GM15510 (cell line): Measurements from ENCODE around the gene SKIC8.
A peak's percentile ranks its signal among the peaks of the same experiment; 100 is the strongest.

ENCODE experiments used
- POLR2A ChIP-seq: IDR thresholded peaks from 3 replicates; pipeline ENCODE4 v1.6.1; 2011; ENCODE audit warnings: borderline replicate concordance; ENCODE audit not compliant: insufficient read length; ENCODE audit errors: extremely low read depth

The SKIC8 gene

GRCh38 chr15:78284758-78285157 lies 14.7 kb downstream of the SKIC8 start:
- no peak for TF ChIP-seq POLR2A

DNA sequence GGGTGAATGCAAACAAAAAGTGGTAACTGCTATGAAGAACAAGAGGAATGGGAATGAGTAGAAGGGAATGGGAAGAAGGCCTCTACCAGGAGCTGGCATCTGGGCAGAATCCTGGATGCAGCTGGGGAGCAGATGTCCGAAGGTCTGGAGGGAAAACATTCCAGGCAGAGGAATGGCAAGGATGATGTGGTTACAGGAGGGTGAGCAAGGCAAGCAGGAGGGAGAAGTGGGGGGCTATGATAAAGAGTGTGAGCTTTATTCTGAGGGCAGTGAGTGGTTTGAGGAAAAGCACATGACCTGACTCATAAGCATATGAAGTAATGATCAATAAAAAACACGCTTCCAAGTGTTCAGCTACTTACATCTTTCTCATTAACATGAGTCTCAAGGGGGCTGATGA lies 17.1 kb downstream of the SKIC8 start:
- TF ChIP-seq POLR2A = no peak

DNA sequence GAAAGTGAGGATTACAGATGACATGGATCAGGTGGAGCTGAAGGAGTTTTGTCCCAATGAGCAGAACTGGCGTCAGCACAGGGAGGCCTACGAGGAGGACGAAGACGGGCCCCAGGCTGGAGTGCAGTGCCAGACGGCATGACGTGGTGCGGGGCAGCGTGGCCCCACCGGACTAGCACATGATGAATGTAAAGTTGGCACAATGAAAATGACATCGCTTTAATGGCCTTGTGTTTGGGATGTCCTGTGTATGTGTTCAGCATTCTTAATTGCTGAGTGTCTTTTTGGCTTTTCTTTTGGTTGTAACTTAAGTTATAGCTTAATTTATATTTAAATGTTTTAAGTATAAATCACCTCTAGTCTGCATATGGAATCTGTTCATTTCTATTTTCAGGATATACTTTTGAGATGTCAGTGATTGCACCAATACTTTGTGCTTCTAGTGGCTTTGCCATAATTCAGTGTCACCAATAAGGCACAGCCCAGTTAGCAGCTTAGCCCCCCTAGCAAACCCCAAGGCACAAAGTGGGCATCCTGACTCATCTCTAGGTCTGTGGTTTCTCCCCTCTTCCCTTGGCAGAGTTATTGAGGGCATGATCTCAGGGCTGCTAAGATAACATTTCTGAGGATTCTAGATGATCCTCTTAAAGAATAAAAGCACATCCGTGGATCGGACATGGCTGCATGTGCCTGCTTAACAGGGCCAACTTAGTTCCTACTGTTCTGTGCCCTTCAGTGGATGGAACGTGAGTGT lies 18.9 kb downstream of the SKIC8 start:
- TF ChIP-seq POLR2A = no peak

- TF ChIP-seq POLR2A = no peak
These were observed 23.1 kb downstream of the SKIC8 start for GRCh38 chr15:78276064-78276943.

DNA sequence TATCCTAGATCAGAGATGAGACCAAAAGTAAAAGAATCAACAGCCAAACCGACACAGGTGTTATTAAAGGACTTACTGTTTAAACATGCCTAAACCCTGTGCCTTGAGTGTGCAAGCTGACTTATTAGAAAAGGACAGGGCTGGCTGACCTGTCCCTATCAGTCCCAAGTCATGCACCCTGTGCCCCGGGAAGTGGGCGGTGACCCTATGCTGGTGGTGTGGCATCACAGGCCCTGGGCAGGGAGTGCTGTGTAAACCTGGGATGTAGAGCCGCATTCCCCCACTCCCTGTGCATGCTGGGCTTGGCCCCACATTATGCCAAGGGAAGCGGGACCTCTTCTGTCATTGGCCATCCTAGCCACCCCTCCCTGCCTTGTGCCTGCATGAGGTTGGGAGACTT lies 24.4 kb downstream of the SKIC8 start:
- no peak for TF ChIP-seq POLR2A

GRCh38 chr15:78272776-78273175 lies 26.6 kb downstream of the SKIC8 start:
- no peak for TF ChIP-seq POLR2A

- TF ChIP-seq POLR2A = no peak
These were observed 27.1 kb downstream of the SKIC8 start for GRCh38 chr15:78272316-78272715.

DNA sequence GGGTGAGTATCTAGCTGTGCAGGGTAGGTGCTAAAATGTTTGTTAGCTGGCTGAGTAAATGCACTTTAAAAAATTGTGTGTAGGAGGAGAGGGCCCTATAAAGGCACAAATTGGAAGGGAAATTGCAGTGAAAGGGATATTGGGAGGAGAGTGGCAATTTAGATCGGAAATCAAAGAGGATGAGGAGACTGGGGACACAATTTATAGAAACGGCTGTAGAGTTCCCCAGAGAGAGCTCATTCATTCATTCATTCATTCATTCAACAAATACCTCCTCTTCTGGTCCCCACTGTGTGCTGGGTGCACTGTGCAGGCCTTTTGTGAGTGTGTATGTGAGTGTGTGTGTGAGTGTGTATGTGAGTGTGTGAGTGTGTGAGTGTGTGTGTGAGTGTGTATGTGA lies 32.6 kb downstream of the SKIC8 start:
- TF ChIP-seq POLR2A = no peak

GRCh38 chr15:78266229-78266628 lies 33.2 kb downstream of the SKIC8 start:
- TF ChIP-seq POLR2A = no peak

DNA sequence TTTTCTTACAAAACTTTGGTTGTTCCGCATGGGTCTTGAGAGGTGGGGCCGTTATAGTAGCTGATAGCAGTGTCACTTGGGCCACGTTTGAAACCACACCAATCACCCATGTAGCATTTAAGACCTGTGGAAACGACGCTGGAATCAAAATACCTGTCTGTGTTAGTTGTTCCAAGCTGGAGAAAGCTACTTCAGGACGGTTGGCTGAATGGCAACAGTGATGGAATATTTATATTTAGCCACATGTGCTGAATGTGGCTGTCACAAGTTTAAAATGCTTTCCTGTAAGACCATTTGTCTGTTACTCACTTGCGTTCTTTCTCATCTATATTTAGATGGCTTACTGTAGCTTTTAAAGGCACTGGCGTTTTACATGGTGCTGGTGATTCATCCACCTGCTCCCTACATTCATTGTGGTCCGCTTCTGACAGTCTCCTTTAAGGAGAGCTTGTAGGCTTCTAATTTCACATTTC lies 33.6 kb downstream of the SKIC8 start:
- no peak for TF ChIP-seq POLR2A

DNA sequence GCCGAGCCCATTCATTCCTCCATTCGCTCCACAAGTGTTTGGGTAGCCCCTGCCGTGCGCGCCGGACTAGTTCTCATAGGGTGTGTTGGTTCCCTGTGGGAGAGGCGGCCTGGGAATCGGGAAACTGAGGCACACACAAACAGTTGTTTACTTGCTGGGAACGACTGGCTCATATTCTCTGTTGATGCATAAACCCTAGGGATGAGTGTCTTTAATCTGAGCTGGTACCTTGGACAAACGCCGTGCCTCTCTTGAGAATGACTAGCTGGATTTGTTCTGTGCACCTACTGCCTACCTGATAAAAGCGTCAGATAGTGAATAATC lies 34.3 kb downstream of the SKIC8 start:
- no peak for TF ChIP-seq POLR2A

DNA sequence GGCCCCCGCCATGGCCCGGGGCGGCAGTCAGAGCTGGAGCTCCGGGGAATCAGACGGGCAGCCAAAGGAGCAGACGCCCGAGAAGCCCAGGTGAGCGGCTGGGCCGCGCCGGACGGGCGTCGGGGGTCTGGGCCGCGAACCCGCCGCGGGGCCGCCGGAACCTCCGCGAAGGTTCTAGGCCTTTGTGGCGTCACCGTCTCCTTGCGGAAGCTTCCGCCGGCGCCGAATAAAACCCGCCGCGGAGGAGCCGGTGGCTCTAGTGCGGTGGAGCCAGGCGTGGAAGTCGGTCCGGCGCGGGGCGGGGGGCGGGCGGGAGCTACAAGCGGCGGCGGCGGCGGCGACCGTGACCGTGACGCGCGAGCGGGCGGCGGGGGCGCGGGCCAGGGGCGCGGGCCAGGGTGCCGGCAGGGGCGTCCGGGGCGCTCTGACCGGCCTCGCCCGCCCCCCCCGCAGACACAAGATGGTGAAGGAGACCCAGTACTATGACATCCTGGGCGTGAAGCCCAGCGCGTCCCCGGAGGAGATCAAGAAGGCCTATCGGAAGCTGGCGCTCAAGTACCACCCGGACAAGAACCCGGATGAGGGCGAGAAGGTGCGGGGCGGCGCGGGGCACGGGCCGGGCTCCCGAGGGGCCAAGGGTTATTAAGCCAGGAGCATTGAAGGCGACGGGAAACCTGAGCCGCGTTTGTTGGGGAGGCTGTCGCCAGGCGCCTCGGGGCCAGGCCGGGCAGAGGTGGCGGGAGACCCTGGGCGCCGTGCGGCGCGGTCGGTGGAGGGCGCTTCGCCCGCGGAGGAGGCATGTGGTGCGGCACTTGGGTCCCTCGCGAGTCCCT lies 34.9 kb downstream of the SKIC8 start, which contains the start of gene DNAJA4:
DNAJA4 (plus strand) TSS at position 259 of the 833 bp plus-strand sequence; CDS start at position 461, 202 bp downstream.
- peak; percentile 25 for TF ChIP-seq POLR2A

GRCh38 chr15:78263907-78264303 lies 35.5 kb downstream of the SKIC8 start:
- no peak for TF ChIP-seq POLR2A

DNA sequence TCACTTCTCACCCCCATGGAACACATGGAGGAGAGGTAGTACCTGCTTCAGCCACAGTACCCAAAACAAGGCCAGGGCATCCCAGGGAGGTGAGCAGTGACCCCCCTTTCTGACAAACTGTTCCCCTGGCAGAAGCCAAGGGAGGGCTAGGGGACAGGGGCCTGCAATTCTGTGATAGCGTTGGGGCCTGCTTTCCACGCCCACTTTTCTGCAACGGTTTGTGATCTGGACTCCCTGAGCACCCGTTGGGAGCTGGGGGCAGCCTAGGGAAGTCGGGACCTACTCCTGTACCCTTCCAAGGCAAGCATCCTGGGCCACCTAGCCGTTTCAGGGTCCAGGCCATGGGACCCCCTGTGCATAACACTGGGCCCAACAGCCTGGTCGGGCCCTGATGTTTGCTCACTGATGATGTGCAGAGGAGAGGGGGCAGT lies 36.0 kb downstream of the SKIC8 start:
- no peak for TF ChIP-seq POLR2A

DNA sequence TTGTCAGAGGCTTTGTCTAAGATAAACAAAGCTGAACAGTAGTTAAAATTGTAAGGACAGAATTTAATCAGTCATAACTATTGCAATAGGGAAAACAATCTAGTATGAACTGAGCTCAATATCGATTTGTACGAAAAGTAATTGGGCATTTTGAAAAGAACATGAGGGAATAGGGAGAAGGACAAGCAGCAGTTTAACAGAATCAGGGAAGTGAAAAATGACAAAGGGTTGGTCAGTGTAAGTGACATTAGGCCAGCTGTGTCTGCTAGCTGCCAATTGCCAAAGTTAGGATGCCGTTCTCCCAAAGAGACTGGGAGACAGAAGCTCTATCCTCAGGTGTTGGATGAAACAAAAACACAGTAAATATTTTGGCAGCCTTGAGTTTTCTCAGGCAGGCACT lies 38.3 kb downstream of the SKIC8 start:
- no peak for TF ChIP-seq POLR2A
